ENCODE results near the gene TBC1D10A.

TBC1D10A gene

GRCh38 chr22:30285176-30285845 is 41.4 kb downstream of the TBC1D10A start:
- DNase-seq = no peak

GRCh38 chr22:30284666-30285065 is 42.1 kb downstream of the TBC1D10A start:
- no peak for DNase-seq

- no peak for DNase-seq
Measured at GRCh38 chr22:30284172-30284571, 42.6 kb downstream of the TBC1D10A start.

GRCh38 chr22:30283342-30283741 is 43.4 kb downstream of the TBC1D10A start:
- DNase-seq = no peak

GRCh38 chr22:30282616-30283046 is 44.1 kb downstream of the TBC1D10A start:
- no peak for DNase-seq

- DNase-seq = no peak
Measured at GRCh38 chr22:30280505-30280904, 46.2 kb downstream of the TBC1D10A start.

GRCh38 chr22:30279932-30280331 is 46.8 kb downstream of the TBC1D10A start:
- no peak for DNase-seq

GRCh38 chr22:30279046-30279788 is 47.5 kb downstream of the TBC1D10A start:
- DNase-seq = no peak

- DNase-seq = no peak
Measured at GRCh38 chr22:30277547-30278344, 49.0 kb downstream of the TBC1D10A start.

GRCh38 chr22:30276039-30276438 is 50.7 kb downstream of the TBC1D10A start:
- no peak for DNase-seq

GRCh38 chr22:30275625-30276024 is 51.1 kb downstream of the TBC1D10A start:
- DNase-seq = no peak

GRCh38 chr22:30274437-30274812 is 52.3 kb downstream of the TBC1D10A start:
- no peak for DNase-seq

- no peak for DNase-seq
Measured at GRCh38 chr22:30273711-30274436, 52.9 kb downstream of the TBC1D10A start.

- DNase-seq = no peak
Measured at GRCh38 chr22:30272781-30273601, 53.8 kb downstream of the TBC1D10A start.

- DNase-seq = no peak
Measured at GRCh38 chr22:30270832-30271231, 55.9 kb downstream of the TBC1D10A start.

- DNase-seq = no peak
Measured at GRCh38 chr22:30268331-30268730, 58.4 kb downstream of the TBC1D10A start.

- DNase-seq = no peak
Measured at GRCh38 chr22:30267382-30268302, 59.1 kb downstream of the TBC1D10A start.

- DNase-seq = no peak
Measured at GRCh38 chr22:30266445-30267381, 60.0 kb downstream of the TBC1D10A start, which contains the start of gene OSM. OSM (minus strand) TSS chr22:30266851; CDS start chr22:30266799, 52 bp downstream.

GRCh38 chr22:30265823-30266444 is 60.8 kb downstream of the TBC1D10A start:
- DNase-seq = no peak
